Activated naive CD4-positive, alpha-beta T cell treated with anti-CD3 and anti-CD28 coated beads for 36 hours (primary cell): ENCODE data around the gene CHMP4B. TPM values are rescaled to one million over a fixed set of nuclear protein-coding genes. Genes with fewer than 3 reads are reported as not detected.

Experiments used
- CTCF ChIA-PET: fragments of 350-600 bp; sonication (Branson Sonifier 250); formaldehyde crosslinking; loops from one replicate; lab custom pipeline; 2021; ENCODE audit warnings: antibody characterized with exemption; lab: Charles Lee
- DNase-seq: peaks from one replicate; pipeline ENCODE4 v3.0.0-alpha.2; 2020
- H3K27ac Mint-ChIP-seq: one replicate; pipeline ENCODE4 v1.8.0; 2021; ENCODE audit warnings: mild to moderate bottlenecking, mixed read lengths
- H3K27me3 Mint-ChIP-seq: one replicate; pipeline ENCODE4 v1.8.0; 2021; ENCODE audit warnings: low read depth, mixed read lengths
- H3K36me3 Mint-ChIP-seq: one replicate; pipeline ENCODE4 v1.8.0; 2021; ENCODE audit warnings: low read depth, mixed read lengths
- H3K4me1 Mint-ChIP-seq: one replicate; pipeline ENCODE4 v1.8.0; 2021; ENCODE audit warnings: low read depth, mixed read lengths
- H3K4me3 Mint-ChIP-seq: one replicate; pipeline ENCODE4 v1.8.0; 2021; ENCODE audit warnings: mild to moderate bottlenecking, moderate library complexity, mixed read lengths
- H3K9me3 Mint-ChIP-seq: one replicate; pipeline ENCODE4 v1.8.0; 2021; ENCODE audit warnings: mixed read lengths
- intact Hi-C: fragments of 100-400 bp; cut with micrococcal nuclease; formaldehyde crosslinking; loops from one replicate; pipeline ENCODE4 v1.15.1; 2023
- total RNA-seq, 2 experiments: library from RNA; stranded (reverse); gene quantifications; one replicate each; pipeline ENCODE4 v1.2.3, GENCODE V29; 2021

CHMP4B gene
- total RNA-seq, 2 experiments from 2014 or later: 68.9 to 69.7 TPM

GRCh38 chr20:33875534-33876026, 64.4 kb downstream of the CHMP4B start:
- H3K9me3 Mint-ChIP-seq: peaks cover 18% of the 10 kb centered on the region
- CTCF ChIA-PET: no interaction called here

GRCh38 chr20:33878583-33878982, 67.4 kb downstream of the CHMP4B start:
- Mint-ChIP-seq H3K36me3 (peaks cover 2% of the 10 kb centered on the region), H3K4me1 (no peaks in the 10 kb centered on the region), H3K27me3 (no peaks in the 10 kb centered on the region), H3K27ac (no peak overlapping the region), H3K9me3 (peaks cover 18% of the 10 kb centered on the region), H3K4me3 (no peak overlapping the region)
- DNase-seq: no peak
- CTCF ChIA-PET: interaction anchor here (0.6 kb wide), 1 partner anchor 73 kb away, joined by 5 read pairs; no protein-coding TSS in a partner anchor
- intact Hi-C loops: no loop called here

More at GRCh38 chr20:33875534-33876026, 64.4 kb downstream of the CHMP4B start:
- H3K27ac Mint-ChIP-seq: no peak overlapping the region
- no peak overlapping the region for H3K4me3 Mint-ChIP-seq
- H3K36me3 Mint-ChIP-seq: peaks cover 2% of the 10 kb centered on the region
- H3K27me3 Mint-ChIP-seq: no peaks in the 10 kb centered on the region
- intact Hi-C loops: no loop called here
- DNase-seq: no peak
- no peaks in the 10 kb centered on the region for H3K4me1 Mint-ChIP-seq

GRCh38 chr20:33880396-33880795, 69.2 kb downstream of the CHMP4B start:
- intact Hi-C loops: no loop called here
- CTCF ChIA-PET: no interaction called here
- Mint-ChIP-seq H3K4me3 (no peak overlapping the region), H3K36me3 (peaks cover 2% of the 10 kb centered on the region), H3K27ac (no peak overlapping the region), H3K27me3 (no peaks in the 10 kb centered on the region), H3K9me3 (peaks cover 18% of the 10 kb centered on the region), H3K4me1 (no peaks in the 10 kb centered on the region)
- DNase-seq: no peak

- Mint-ChIP-seq H3K36me3 (peaks cover 2% of the 10 kb centered on the region), H3K4me3 (no peak overlapping the region)
- CTCF ChIA-PET: no interaction called here
These were observed 70.8 kb downstream of the CHMP4B start for GRCh38 chr20:33881989-33882388.

GRCh38 chr20:33882481-33882880, 71.3 kb downstream of the CHMP4B start:
- no peak overlapping the region for H3K27ac Mint-ChIP-seq
- peaks cover 2% of the 10 kb centered on the region for H3K36me3 Mint-ChIP-seq
- intact Hi-C loops: no loop called here
- no peaks in the 10 kb centered on the region for H3K27me3 Mint-ChIP-seq
- no peak for DNase-seq
- H3K9me3 Mint-ChIP-seq: peaks cover 18% of the 10 kb centered on the region
- CTCF ChIA-PET: interaction anchor here (1.4 kb wide), 1 partner anchor 91 kb away, joined by 4 read pairs; no protein-coding TSS in a partner anchor
- no peak overlapping the region for H3K4me3 Mint-ChIP-seq
- no peaks in the 10 kb centered on the region for H3K4me1 Mint-ChIP-seq

More at GRCh38 chr20:33881989-33882388, 70.8 kb downstream of the CHMP4B start:
- intact Hi-C loops: no loop called here
- no peaks in the 10 kb centered on the region for H3K27me3 Mint-ChIP-seq
- H3K27ac Mint-ChIP-seq: no peak overlapping the region
- no peak for DNase-seq
- peaks cover 18% of the 10 kb centered on the region for H3K9me3 Mint-ChIP-seq
- H3K4me1 Mint-ChIP-seq: no peaks in the 10 kb centered on the region

GRCh38 chr20:33883164-33883563, 72.0 kb downstream of the CHMP4B start:
- DNase-seq: no peak
- H3K9me3 Mint-ChIP-seq: peaks cover 15% of the 10 kb centered on the region
- no peaks in the 10 kb centered on the region for H3K27me3 Mint-ChIP-seq
- H3K27ac Mint-ChIP-seq: no peak overlapping the region
- H3K4me3 Mint-ChIP-seq: no peak overlapping the region
- peaks cover 2% of the 10 kb centered on the region for H3K36me3 Mint-ChIP-seq
- H3K4me1 Mint-ChIP-seq: no peaks in the 10 kb centered on the region
- intact Hi-C loops: no loop called here
- CTCF ChIA-PET: interaction anchor here (1.4 kb wide), 1 partner anchor 91 kb away, joined by 4 read pairs; no protein-coding TSS in a partner anchor

- CTCF ChIA-PET: no interaction called here
- no peak overlapping the region for H3K27ac Mint-ChIP-seq
- no peak for DNase-seq
- no peaks in the 10 kb centered on the region for H3K36me3 Mint-ChIP-seq
- no peak overlapping the region for H3K4me3 Mint-ChIP-seq
- no peaks in the 10 kb centered on the region for H3K27me3 Mint-ChIP-seq
- no peaks in the 10 kb centered on the region for H3K4me1 Mint-ChIP-seq
- H3K9me3 Mint-ChIP-seq: peaks cover 6% of the 10 kb centered on the region
- intact Hi-C loops: no loop called here
These were observed 73.5 kb downstream of the CHMP4B start for GRCh38 chr20:33884633-33885032.

GRCh38 chr20:33889312-33889711, 78.2 kb downstream of the CHMP4B start:
- Mint-ChIP-seq H3K27ac (no peak overlapping the region), H3K36me3 (no peaks in the 10 kb centered on the region), H3K4me1 (no peaks in the 10 kb centered on the region), H3K4me3 (no peak overlapping the region), H3K9me3 (peaks cover 8% of the 10 kb centered on the region), H3K27me3 (no peaks in the 10 kb centered on the region)
- no peak for DNase-seq
- intact Hi-C loops: no loop called here
- CTCF ChIA-PET: no interaction called here

- H3K36me3 Mint-ChIP-seq: no peaks in the 10 kb centered on the region
- CTCF ChIA-PET: no interaction called here
- no peak overlapping the region for H3K4me3 Mint-ChIP-seq
- no peak for DNase-seq
- peaks cover 8% of the 10 kb centered on the region for H3K9me3 Mint-ChIP-seq
- H3K27ac Mint-ChIP-seq: no peak overlapping the region
- H3K27me3 Mint-ChIP-seq: no peaks in the 10 kb centered on the region
- intact Hi-C loops: no loop called here
- no peaks in the 10 kb centered on the region for H3K4me1 Mint-ChIP-seq
These were observed 79.4 kb downstream of the CHMP4B start for GRCh38 chr20:33890557-33890956.

- Mint-ChIP-seq H3K4me1 (no peaks in the 10 kb centered on the region), H3K4me3 (no peak overlapping the region), H3K9me3 (peaks cover 8% of the 10 kb centered on the region), H3K36me3 (no peaks in the 10 kb centered on the region), H3K27me3 (no peaks in the 10 kb centered on the region), H3K27ac (no peak overlapping the region)
- intact Hi-C loops: no loop called here
- CTCF ChIA-PET: interaction anchor here (0.6 to 1.7 kb wide), 2 partner anchors 28 to 535 kb away, joined by 3 read pairs; no protein-coding TSS in a partner anchor
- no peak for DNase-seq
These were observed 82.2 kb downstream of the CHMP4B start for GRCh38 chr20:33893314-33893713.

GRCh38 chr20:33894798-33895197, 83.7 kb downstream of the CHMP4B start:
- Mint-ChIP-seq H3K36me3 (no peaks in the 10 kb centered on the region), H3K9me3 (peaks cover 8% of the 10 kb centered on the region), H3K27ac (no peak overlapping the region), H3K27me3 (peaks cover 4% of the 10 kb centered on the region), H3K4me1 (no peaks in the 10 kb centered on the region), H3K4me3 (no peak overlapping the region)
- no peak for DNase-seq
- CTCF ChIA-PET: interaction anchor here (1.7 kb wide), 1 partner anchor 27 kb away, joined by 3 read pairs; no protein-coding TSS in a partner anchor
- intact Hi-C loops: no loop called here

- peaks cover 4% of the 10 kb centered on the region for H3K27me3 Mint-ChIP-seq
- no peaks in the 10 kb centered on the region for H3K4me1 Mint-ChIP-seq
- H3K9me3 Mint-ChIP-seq: no peaks in the 10 kb centered on the region
- no peak overlapping the region for H3K4me3 Mint-ChIP-seq
- no peak overlapping the region for H3K27ac Mint-ChIP-seq
- CTCF ChIA-PET: interaction anchor here (0.6 to 0.8 kb wide), 2 partner anchors 12 to 19 kb away, joined by 3 to 4 read pairs; no protein-coding TSS in a partner anchor
- intact Hi-C loops: no loop called here
- no peak for DNase-seq
- H3K36me3 Mint-ChIP-seq: no peaks in the 10 kb centered on the region
These were observed 85.4 kb downstream of the CHMP4B start for GRCh38 chr20:33896509-33896908.

GRCh38 chr20:33897313-33897912, 86.3 kb downstream of the CHMP4B start:
- Mint-ChIP-seq H3K36me3 (no peaks in the 10 kb centered on the region), H3K9me3 (no peaks in the 10 kb centered on the region), H3K27ac (no peak overlapping the region), H3K27me3 (peaks cover 4% of the 10 kb centered on the region), H3K4me3 (no peak overlapping the region), H3K4me1 (no peaks in the 10 kb centered on the region)
- CTCF ChIA-PET: interaction anchor here (0.9 to 1.3 kb wide), 3 partner anchors 9 to 19 kb away, joined by 3 to 6 read pairs (median 4); no protein-coding TSS in a partner anchor
- DNase-seq: no peak
- intact Hi-C loops: no loop called here
